Osteocyte (in vitro differentiated cells): ENCODE data around the gene ZDBF2. TPM values are rescaled to one million over a fixed set of nuclear protein-coding genes. Genes with fewer than 3 reads are reported as not detected.

Source experiments
- DNase-seq: peaks from one replicate; pipeline ENCODE4 v3.0.0; 2021; ENCODE audit warnings: mixed read lengths; ENCODE audit not compliant: unreplicated experiment; ENCODE audit errors: extremely low spot score
- H3K27ac Mint-ChIP-seq: one replicate; pipeline ENCODE4 v1.8.0; 2021; ENCODE audit warnings: mild to moderate bottlenecking, mixed read lengths; ENCODE audit not compliant: unreplicated experiment
- H3K27me3 Mint-ChIP-seq: one replicate; pipeline ENCODE4 v1.8.0; 2021; ENCODE audit warnings: mixed read lengths; ENCODE audit not compliant: unreplicated experiment
- H3K36me3 Mint-ChIP-seq: one replicate; pipeline ENCODE4 v1.8.0; 2021; ENCODE audit warnings: mixed read lengths; ENCODE audit not compliant: unreplicated experiment
- H3K4me1 Mint-ChIP-seq: one replicate; pipeline ENCODE4 v1.8.0; 2021; ENCODE audit warnings: mixed read lengths; ENCODE audit not compliant: unreplicated experiment
- H3K4me3 Mint-ChIP-seq: one replicate; pipeline ENCODE4 v1.8.0; 2021; ENCODE audit warnings: mild to moderate bottlenecking, moderate library complexity, mixed read lengths; ENCODE audit not compliant: unreplicated experiment
- H3K9me3 Mint-ChIP-seq: one replicate; pipeline ENCODE4 v1.8.0; 2021; ENCODE audit warnings: mixed read lengths; ENCODE audit not compliant: unreplicated experiment
- total RNA-seq: library from RNA; stranded (reverse); gene quantifications from 2 replicates; pipeline ENCODE4 v1.2.1, GENCODE V29; 2021
- TF ChIP-seq, protein P1 (sequence below): fragments of 200-600 bp; sonication (generic); IDR thresholded peaks from 2 replicates; pipeline ENCODE4 v1.5.0; 2021; ENCODE audit warnings: antibody characterized with exemption, mild to moderate bottlenecking, moderate library complexity

The ZDBF2 gene
- total RNA-seq, 1 donor from 2014 or later, result 28.8 TPM

DNA sequence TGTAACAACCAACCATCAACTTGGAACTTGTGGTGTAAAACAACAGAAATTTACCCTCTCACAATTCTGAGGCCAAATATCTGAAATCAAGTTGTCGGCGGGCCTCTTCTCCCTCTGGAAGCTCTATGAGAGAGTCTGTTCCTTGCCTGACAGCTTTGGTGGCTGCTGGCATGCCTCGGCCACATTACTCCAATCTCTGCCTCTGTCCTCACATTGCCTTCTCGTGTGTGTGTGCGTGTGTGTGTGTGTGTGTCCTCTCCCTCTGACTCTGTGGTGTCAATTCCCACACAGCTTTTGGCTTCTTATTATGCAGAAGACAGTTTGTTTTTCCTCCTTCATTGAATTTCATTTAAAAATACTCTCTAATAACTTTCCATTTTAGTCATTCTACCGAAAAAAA is 50.4 kb downstream of the ZDBF2 start:
- Mint-ChIP-seq H3K4me1 (no peaks in the 10 kb centered on the region), H3K27me3 (no peaks in the 10 kb centered on the region), H3K9me3 (no peaks in the 10 kb centered on the region), H3K4me3 (no peak overlapping the region), H3K36me3 (no peaks in the 10 kb centered on the region), H3K27ac (no peak overlapping the region)
- TF ChIP-seq, protein P1, sequence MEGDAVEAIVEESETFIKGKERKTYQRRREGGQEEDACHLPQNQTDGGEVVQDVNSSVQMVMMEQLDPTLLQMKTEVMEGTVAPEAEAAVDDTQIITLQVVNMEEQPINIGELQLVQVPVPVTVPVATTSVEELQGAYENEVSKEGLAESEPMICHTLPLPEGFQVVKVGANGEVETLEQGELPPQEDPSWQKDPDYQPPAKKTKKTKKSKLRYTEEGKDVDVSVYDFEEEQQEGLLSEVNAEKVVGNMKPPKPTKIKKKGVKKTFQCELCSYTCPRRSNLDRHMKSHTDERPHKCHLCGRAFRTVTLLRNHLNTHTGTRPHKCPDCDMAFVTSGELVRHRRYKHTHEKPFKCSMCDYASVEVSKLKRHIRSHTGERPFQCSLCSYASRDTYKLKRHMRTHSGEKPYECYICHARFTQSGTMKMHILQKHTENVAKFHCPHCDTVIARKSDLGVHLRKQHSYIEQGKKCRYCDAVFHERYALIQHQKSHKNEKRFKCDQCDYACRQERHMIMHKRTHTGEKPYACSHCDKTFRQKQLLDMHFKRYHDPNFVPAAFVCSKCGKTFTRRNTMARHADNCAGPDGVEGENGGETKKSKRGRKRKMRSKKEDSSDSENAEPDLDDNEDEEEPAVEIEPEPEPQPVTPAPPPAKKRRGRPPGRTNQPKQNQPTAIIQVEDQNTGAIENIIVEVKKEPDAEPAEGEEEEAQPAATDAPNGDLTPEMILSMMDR, result no peak
- DNase-seq, result no peak

DNA sequence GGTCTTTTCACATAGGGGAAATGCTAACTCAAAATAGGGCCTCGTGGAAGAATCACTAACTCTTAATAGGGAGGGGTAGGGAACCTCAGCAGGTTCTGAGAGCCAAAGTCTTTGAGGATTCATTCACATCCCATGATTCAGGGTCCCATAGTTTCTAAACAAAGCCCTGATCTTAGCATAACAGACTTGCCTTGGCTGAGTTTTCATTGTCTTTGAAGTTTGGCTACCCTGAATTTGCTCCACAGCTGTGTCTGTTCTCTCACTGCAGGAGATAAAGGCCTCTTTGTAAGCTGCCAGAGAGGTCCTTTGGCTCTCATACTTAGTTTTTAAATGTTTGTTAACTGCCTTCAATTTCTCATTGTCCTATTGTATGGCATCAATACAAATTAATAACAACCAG is 54.5 kb downstream of the ZDBF2 start:
- Mint-ChIP-seq H3K4me3 (no peak overlapping the region), H3K4me1 (no peaks in the 10 kb centered on the region), H3K27me3 (peaks cover 2% of the 10 kb centered on the region), H3K27ac (no peak overlapping the region), H3K9me3 (no peaks in the 10 kb centered on the region), H3K36me3 (no peaks in the 10 kb centered on the region)
- DNase-seq, result no peak
- TF ChIP-seq, protein P1, result no peak

DNA sequence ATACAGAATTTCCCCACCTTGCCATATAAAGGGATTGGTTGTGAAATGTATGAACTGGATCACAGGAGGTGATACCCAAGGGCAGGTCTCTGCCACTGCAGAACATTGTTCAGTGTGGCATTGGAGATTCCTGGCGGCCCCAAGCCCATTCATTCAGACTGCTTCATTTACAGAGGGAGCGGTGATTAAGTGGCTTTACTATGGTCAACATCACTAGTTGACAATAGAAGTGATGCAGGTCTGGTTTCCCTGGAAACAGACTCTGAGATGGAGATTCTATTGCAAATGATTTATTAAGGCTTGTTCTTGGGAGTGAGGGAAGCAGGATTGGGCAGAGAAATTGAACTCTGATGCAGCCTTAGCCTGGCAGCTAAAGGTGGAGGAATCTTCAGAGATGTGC is 62.4 kb downstream of the ZDBF2 start:
- Mint-ChIP-seq H3K4me1 (no peaks in the 10 kb centered on the region), H3K27ac (no peak overlapping the region), H3K27me3 (peaks cover 23% of the 10 kb centered on the region), H3K9me3 (peaks cover 5% of the 10 kb centered on the region), H3K36me3 (no peaks in the 10 kb centered on the region), H3K4me3 (no peak overlapping the region)
- no peak for DNase-seq
- TF ChIP-seq, protein P1, result no peak

DNA sequence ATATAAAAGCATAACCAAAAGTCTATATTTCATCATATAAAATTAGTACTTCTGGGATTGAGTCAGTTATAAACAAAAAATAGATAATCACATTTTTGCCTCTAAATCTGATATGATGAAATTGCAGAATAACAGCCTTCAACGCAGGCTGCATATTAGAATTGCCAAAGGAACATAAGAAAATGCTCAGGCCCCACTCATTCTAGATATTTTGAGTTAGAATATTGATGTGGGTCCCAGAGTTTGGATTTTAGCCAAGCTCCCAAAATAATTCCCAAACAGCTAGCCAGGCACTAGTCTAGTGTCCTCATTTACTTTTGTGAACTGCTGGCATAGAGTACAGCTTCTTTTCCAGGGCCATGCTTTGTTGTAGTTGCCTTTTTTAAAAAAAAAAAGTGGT is 63.5 kb downstream of the ZDBF2 start:
- no peaks in the 10 kb centered on the region for H3K4me1 Mint-ChIP-seq
- H3K36me3 Mint-ChIP-seq, result no peaks in the 10 kb centered on the region
- peaks cover 5% of the 10 kb centered on the region for H3K9me3 Mint-ChIP-seq
- no peak overlapping the region for H3K4me3 Mint-ChIP-seq
- H3K27ac Mint-ChIP-seq, result no peak overlapping the region
- TF ChIP-seq, protein P1, result no peak
- no peak for DNase-seq
- peaks cover 21% of the 10 kb centered on the region for H3K27me3 Mint-ChIP-seq

DNA sequence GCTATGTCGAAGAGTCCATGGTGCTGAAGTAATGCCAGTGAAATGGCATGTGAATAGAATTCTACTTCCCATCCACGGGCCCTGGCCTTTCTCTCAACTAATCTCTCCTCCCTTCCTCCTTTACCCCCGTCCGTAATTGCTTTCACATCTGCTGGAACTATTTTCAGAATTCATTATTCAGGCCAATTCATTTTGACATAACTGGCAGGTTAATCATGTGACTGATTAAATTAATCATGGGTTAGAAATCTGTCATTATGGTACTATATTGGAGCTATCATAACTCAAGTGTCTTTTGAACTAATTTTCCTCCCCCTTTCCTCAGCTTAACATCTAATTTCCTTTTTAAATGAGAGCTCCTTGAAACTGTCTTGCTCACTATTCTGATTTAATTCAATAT is 66.9 kb downstream of the ZDBF2 start:
- no peak overlapping the region for H3K27ac Mint-ChIP-seq
- H3K9me3 Mint-ChIP-seq, result peaks cover 5% of the 10 kb centered on the region
- TF ChIP-seq, protein P1, result no peak
- no peaks in the 10 kb centered on the region for H3K36me3 Mint-ChIP-seq
- peaks cover 14% of the 10 kb centered on the region for H3K27me3 Mint-ChIP-seq
- H3K4me1 Mint-ChIP-seq, result no peaks in the 10 kb centered on the region
- H3K4me3 Mint-ChIP-seq, result no peak overlapping the region
- DNase-seq, result no peak
